ENCODE results near the gene PHF12.

DNA sequence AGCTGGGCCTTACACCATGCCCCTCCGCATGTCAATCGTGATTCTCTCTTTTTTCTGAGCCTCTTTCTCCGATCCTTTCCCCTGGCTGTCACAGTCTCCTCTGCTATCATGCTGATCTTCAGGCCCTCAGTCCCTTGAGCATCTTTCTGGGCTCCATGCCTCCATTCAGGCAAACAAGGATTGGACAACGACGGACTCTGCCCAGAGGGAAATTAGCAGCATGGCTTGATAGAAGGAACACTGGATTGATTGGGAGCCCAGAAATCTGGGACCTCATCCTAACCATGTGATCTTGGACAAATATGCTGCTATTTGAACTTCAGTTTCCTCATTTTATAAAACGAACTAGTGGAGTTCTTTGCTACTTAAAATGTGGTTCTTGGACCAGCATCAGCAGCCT lies 19.6 kb upstream of the PHF12 start:
- no peak for TF ChIP-seq CTCF (conservative IDR thresholded peaks at IDR 0.05 in 1 of 2, IDR thresholded peaks at IDR 0.05 in 1 of 2; ENCODE audit: low read depth in 1 of 2, low read length in 2 of 2)
- no peak for TF ChIP-seq EZH2 (IDR thresholded peaks at IDR 0.05; ENCODE audit: low read length, missing control alignments)
